Neural cell (in vitro differentiated cells): ENCODE data around the gene RAET1L.

Experiments used
- POLR2AphosphoS5 ChIP-seq: IDR thresholded peaks from 2 replicates; pipeline ENCODE4 v1.6.1; 2012
- SMC3 ChIP-seq: fragments of 450-650 bp; conservative IDR thresholded peaks from 2 replicates; pipeline ENCODE4 v1.6.1; 2014; ENCODE audit warnings: antibody characterized with exemption, mild to moderate bottlenecking, moderate library complexity; ENCODE audit not compliant: poor library complexity
- TAF1 ChIP-seq: IDR thresholded peaks from 2 replicates; pipeline ENCODE4 v1.6.1; 2012; ENCODE audit warnings: low read depth
- TF ChIP-seq, protein P1 (sequence below): fragments of 450-650 bp; IDR thresholded peaks from 2 replicates; pipeline ENCODE4 v1.5.1; 2014; ENCODE audit warnings: antibody characterized with exemption, mild to moderate bottlenecking, moderate library complexity; ENCODE audit not compliant: poor library complexity, severe bottlenecking
- TF ChIP-seq, protein P2 (sequence below): IDR thresholded peaks from 2 replicates; pipeline ENCODE4 v1.6.1; 2012; ENCODE audit warnings: borderline replicate concordance

DNA sequence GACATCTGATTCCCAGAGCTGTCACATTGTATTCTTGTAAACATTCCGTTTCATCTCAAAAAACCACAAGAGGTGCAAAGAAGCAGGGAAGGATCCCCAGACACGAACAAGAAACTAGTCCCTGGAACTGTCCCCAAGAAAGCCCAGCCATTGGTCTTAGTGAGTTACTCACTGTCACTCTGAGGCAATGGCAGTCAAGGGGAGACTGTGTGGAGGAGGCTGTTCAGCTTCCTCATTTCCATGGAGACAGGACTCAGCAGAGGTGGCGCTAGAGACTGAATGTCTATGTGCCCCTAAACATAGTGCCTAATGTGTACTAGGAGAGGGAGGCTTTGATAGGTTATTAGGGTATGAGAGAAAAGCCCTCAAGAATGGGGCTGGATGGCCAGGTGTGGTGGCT is 50.5 kb downstream of the RAET1L start:
- TF ChIP-seq, protein P1, sequence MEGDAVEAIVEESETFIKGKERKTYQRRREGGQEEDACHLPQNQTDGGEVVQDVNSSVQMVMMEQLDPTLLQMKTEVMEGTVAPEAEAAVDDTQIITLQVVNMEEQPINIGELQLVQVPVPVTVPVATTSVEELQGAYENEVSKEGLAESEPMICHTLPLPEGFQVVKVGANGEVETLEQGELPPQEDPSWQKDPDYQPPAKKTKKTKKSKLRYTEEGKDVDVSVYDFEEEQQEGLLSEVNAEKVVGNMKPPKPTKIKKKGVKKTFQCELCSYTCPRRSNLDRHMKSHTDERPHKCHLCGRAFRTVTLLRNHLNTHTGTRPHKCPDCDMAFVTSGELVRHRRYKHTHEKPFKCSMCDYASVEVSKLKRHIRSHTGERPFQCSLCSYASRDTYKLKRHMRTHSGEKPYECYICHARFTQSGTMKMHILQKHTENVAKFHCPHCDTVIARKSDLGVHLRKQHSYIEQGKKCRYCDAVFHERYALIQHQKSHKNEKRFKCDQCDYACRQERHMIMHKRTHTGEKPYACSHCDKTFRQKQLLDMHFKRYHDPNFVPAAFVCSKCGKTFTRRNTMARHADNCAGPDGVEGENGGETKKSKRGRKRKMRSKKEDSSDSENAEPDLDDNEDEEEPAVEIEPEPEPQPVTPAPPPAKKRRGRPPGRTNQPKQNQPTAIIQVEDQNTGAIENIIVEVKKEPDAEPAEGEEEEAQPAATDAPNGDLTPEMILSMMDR, result no peak
- TF ChIP-seq SMC3 (no peak), POLR2AphosphoS5 (no peak), TAF1 (no peak)
- TF ChIP-seq, protein P2, sequence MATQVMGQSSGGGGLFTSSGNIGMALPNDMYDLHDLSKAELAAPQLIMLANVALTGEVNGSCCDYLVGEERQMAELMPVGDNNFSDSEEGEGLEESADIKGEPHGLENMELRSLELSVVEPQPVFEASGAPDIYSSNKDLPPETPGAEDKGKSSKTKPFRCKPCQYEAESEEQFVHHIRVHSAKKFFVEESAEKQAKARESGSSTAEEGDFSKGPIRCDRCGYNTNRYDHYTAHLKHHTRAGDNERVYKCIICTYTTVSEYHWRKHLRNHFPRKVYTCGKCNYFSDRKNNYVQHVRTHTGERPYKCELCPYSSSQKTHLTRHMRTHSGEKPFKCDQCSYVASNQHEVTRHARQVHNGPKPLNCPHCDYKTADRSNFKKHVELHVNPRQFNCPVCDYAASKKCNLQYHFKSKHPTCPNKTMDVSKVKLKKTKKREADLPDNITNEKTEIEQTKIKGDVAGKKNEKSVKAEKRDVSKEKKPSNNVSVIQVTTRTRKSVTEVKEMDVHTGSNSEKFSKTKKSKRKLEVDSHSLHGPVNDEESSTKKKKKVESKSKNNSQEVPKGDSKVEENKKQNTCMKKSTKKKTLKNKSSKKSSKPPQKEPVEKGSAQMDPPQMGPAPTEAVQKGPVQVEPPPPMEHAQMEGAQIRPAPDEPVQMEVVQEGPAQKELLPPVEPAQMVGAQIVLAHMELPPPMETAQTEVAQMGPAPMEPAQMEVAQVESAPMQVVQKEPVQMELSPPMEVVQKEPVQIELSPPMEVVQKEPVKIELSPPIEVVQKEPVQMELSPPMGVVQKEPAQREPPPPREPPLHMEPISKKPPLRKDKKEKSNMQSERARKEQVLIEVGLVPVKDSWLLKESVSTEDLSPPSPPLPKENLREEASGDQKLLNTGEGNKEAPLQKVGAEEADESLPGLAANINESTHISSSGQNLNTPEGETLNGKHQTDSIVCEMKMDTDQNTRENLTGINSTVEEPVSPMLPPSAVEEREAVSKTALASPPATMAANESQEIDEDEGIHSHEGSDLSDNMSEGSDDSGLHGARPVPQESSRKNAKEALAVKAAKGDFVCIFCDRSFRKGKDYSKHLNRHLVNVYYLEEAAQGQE, result no peak
